Measurements from ENCODE around the gene PKHD1.

- TF ChIP-seq, protein P1, sequence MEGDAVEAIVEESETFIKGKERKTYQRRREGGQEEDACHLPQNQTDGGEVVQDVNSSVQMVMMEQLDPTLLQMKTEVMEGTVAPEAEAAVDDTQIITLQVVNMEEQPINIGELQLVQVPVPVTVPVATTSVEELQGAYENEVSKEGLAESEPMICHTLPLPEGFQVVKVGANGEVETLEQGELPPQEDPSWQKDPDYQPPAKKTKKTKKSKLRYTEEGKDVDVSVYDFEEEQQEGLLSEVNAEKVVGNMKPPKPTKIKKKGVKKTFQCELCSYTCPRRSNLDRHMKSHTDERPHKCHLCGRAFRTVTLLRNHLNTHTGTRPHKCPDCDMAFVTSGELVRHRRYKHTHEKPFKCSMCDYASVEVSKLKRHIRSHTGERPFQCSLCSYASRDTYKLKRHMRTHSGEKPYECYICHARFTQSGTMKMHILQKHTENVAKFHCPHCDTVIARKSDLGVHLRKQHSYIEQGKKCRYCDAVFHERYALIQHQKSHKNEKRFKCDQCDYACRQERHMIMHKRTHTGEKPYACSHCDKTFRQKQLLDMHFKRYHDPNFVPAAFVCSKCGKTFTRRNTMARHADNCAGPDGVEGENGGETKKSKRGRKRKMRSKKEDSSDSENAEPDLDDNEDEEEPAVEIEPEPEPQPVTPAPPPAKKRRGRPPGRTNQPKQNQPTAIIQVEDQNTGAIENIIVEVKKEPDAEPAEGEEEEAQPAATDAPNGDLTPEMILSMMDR (IDR thresholded peaks at IDR 0.05; ENCODE audit: low read depth, low read length): no peak
- no peak for TF ChIP-seq POLR2A (IDR thresholded peaks at IDR 0.05; ENCODE audit: extremely low read depth, insufficient read length)
These were observed 311.2 kb downstream of the PKHD1 start for GRCh38 chr6:51775942-51776860.
